PC-3 (cell line): ENCODE data around the gene FCN3.

Source experiments
- EZH2 ChIP-seq: fragments of 300-600 bp; sonication (generic); IDR thresholded peaks from one replicate; pipeline ENCODE4 v1.6.1; 2017; ENCODE audit warnings: antibody characterized with exemption, mild to moderate bottlenecking, low read length; ENCODE audit not compliant: unreplicated experiment
- EZH2phosphoT487 ChIP-seq: fragments of 300-600 bp; sonication (generic); IDR thresholded peaks from 2 replicates; pipeline ENCODE4 v1.6.1; 2018; ENCODE audit warnings: mild to moderate bottlenecking, antibody characterized with exemption, low read length, borderline replicate concordance
- TF ChIP-seq, protein P1 (sequence below): fragments of 300-600 bp; sonication (generic); conservative IDR thresholded peaks from 2 replicates; pipeline ENCODE4 v1.5.1; 2017; ENCODE audit warnings: antibody characterized with exemption, low read depth, mild to moderate bottlenecking, low read length

DNA sequence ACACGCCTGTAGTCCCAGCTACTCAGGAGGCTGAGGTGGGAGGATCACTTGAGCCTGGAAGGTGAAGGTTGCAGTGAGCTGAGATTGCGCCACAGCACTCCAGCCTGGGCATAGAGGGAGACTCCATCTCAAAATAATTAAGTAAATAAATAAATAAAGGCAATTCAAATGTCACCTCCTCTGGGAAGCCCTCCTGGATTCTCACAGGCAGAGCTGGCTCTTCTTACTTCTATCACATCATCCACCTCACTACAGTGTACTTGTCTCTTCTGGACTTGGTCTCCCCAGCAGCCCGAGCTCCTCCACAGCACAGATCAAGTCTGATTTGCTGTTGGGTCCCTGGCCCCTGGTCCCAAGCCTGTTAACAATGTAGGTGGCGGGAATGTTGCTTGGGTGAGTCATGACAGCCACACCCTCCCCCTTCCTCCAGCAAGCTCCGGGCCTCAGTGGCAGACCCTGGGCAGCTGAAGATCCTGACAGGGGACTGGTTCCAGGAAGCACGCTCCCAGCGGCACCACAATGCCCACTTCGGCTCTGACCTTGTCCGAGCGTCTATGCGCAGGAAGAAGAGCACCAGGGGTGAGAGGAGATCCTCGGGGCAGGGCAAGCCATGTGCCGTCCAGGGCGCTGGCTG lies 27.5 kb downstream of the FCN3 start:
- TF ChIP-seq, protein P1, sequence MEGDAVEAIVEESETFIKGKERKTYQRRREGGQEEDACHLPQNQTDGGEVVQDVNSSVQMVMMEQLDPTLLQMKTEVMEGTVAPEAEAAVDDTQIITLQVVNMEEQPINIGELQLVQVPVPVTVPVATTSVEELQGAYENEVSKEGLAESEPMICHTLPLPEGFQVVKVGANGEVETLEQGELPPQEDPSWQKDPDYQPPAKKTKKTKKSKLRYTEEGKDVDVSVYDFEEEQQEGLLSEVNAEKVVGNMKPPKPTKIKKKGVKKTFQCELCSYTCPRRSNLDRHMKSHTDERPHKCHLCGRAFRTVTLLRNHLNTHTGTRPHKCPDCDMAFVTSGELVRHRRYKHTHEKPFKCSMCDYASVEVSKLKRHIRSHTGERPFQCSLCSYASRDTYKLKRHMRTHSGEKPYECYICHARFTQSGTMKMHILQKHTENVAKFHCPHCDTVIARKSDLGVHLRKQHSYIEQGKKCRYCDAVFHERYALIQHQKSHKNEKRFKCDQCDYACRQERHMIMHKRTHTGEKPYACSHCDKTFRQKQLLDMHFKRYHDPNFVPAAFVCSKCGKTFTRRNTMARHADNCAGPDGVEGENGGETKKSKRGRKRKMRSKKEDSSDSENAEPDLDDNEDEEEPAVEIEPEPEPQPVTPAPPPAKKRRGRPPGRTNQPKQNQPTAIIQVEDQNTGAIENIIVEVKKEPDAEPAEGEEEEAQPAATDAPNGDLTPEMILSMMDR, result no peak
- no peak for TF ChIP-seq EZH2phosphoT487
- no peak for TF ChIP-seq EZH2
